ENCODE results near the gene SASH3. TPM values are rescaled to one million over a fixed set of nuclear protein-coding genes. Genes with fewer than 3 reads are reported as not detected.

The SASH3 gene
- total RNA-seq, 1 donor from 2014 or later, result not detected

GRCh38 chrX:129830494-129830893, 50.7 kb downstream of the SASH3 start:
- Mint-ChIP-seq H3K36me3 (ENCODE audit: low read depth, unreplicated experiment) (peaks cover 15% of the 10 kb centered on the region), H3K4me1 (ENCODE audit: unreplicated experiment) (no peaks in the 10 kb centered on the region), H3K27ac (ENCODE audit: unreplicated experiment) (no peak overlapping the region), H3K9me3 (ENCODE audit: unreplicated experiment) (no peaks in the 10 kb centered on the region), H3K4me3 (ENCODE audit: unreplicated experiment) (no peak overlapping the region), H3K27me3 (ENCODE audit: unreplicated experiment) (no peaks in the 10 kb centered on the region)
- no peak for DNase-seq (ENCODE audit: low spot score)
- TF ChIP-seq CTCF (IDR thresholded peaks at IDR 0.05; ENCODE audit: unreplicated experiment), result no peak

GRCh38 chrX:129831091-129831885, 51.5 kb downstream of the SASH3 start:
- DNase-seq (ENCODE audit: low spot score), result no peak
- TF ChIP-seq CTCF (IDR thresholded peaks at IDR 0.05; ENCODE audit: unreplicated experiment), result no peak
- Mint-ChIP-seq H3K27ac (ENCODE audit: unreplicated experiment) (no peak overlapping the region), H3K4me3 (ENCODE audit: unreplicated experiment) (no peak overlapping the region), H3K4me1 (ENCODE audit: unreplicated experiment) (no peaks in the 10 kb centered on the region), H3K27me3 (ENCODE audit: unreplicated experiment) (no peaks in the 10 kb centered on the region), H3K36me3 (ENCODE audit: low read depth, unreplicated experiment) (peaks cover 15% of the 10 kb centered on the region), H3K9me3 (ENCODE audit: unreplicated experiment) (no peaks in the 10 kb centered on the region)

- Mint-ChIP-seq H3K27ac (ENCODE audit: unreplicated experiment) (no peak overlapping the region), H3K4me3 (ENCODE audit: unreplicated experiment) (no peak overlapping the region), H3K27me3 (ENCODE audit: unreplicated experiment) (no peaks in the 10 kb centered on the region), H3K36me3 (ENCODE audit: low read depth, unreplicated experiment) (peaks cover 17% of the 10 kb centered on the region), H3K9me3 (ENCODE audit: unreplicated experiment) (no peaks in the 10 kb centered on the region), H3K4me1 (ENCODE audit: unreplicated experiment) (no peaks in the 10 kb centered on the region)
- TF ChIP-seq CTCF (IDR thresholded peaks at IDR 0.05; ENCODE audit: unreplicated experiment), result no peak
- DNase-seq (ENCODE audit: low spot score), result no peak
Measured at GRCh38 chrX:129833153-129833990, 53.6 kb downstream of the SASH3 start.

- Mint-ChIP-seq H3K9me3 (ENCODE audit: unreplicated experiment) (no peaks in the 10 kb centered on the region), H3K27me3 (ENCODE audit: unreplicated experiment) (no peaks in the 10 kb centered on the region), H3K27ac (ENCODE audit: unreplicated experiment) (no peak overlapping the region), H3K4me1 (ENCODE audit: unreplicated experiment) (peaks cover 9% of the 10 kb centered on the region), H3K4me3 (ENCODE audit: unreplicated experiment) (no peak overlapping the region), H3K36me3 (ENCODE audit: low read depth, unreplicated experiment) (peaks cover 5% of the 10 kb centered on the region)
- DNase-seq (ENCODE audit: low spot score), result no peak
- TF ChIP-seq CTCF (IDR thresholded peaks at IDR 0.05; ENCODE audit: unreplicated experiment), result no peak
Measured at GRCh38 chrX:129836827-129837226, 57.1 kb downstream of the SASH3 start.

- Mint-ChIP-seq H3K9me3 (ENCODE audit: unreplicated experiment) (no peaks in the 10 kb centered on the region), H3K4me3 (ENCODE audit: unreplicated experiment) (no peak overlapping the region), H3K27ac (ENCODE audit: unreplicated experiment) (no peak overlapping the region), H3K36me3 (ENCODE audit: low read depth, unreplicated experiment) (peaks cover 5% of the 10 kb centered on the region), H3K27me3 (ENCODE audit: unreplicated experiment) (peaks cover 4% of the 10 kb centered on the region), H3K4me1 (ENCODE audit: unreplicated experiment) (peaks cover 13% of the 10 kb centered on the region)
- no peak for DNase-seq (ENCODE audit: low spot score)
- no peak for TF ChIP-seq CTCF (IDR thresholded peaks at IDR 0.05; ENCODE audit: unreplicated experiment)
Measured at GRCh38 chrX:129840344-129840743, 60.6 kb downstream of the SASH3 start.
